HepG2 (cell line): ENCODE results near the gene TMEM135.

ENCODE experiments used
- CBX1 ChIP-seq: IDR thresholded peaks from one replicate; pipeline ENCODE4 v1.6.1; 2016; ENCODE audit warnings: antibody characterized with exemption, low read depth
- JUN ChIP-seq: sonication (generic); formaldehyde crosslinking; IDR thresholded peaks from 2 replicates; pipeline ENCODE4 v1.4.0; 2020; ENCODE audit warnings: mild to moderate bottlenecking, missing genetic modification reagents
- MAFG ChIP-seq: sonication (generic); formaldehyde crosslinking; IDR thresholded peaks from 2 replicates; pipeline ENCODE4 v1.5.1; 2020; ENCODE audit warnings: mild to moderate bottlenecking, missing genetic modification reagents
- YY1 ChIP-seq: IDR thresholded peaks from 2 replicates; pipeline ENCODE4 v1.6.1; 2011; ENCODE audit warnings: low read length, low read depth, moderate library complexity, mild to moderate bottlenecking; ENCODE audit not compliant: insufficient read depth, insufficient replicate concordance
- TF ChIP-seq, protein P1 (sequence below): sonication (generic); formaldehyde crosslinking; IDR thresholded peaks from 2 replicates; pipeline ENCODE4 v1.4.0; 2020; ENCODE audit warnings: mild to moderate bottlenecking, missing genetic modification reagents, borderline replicate concordance
- TF ChIP-seq, protein P2 (sequence below): sonication (generic); formaldehyde crosslinking; IDR thresholded peaks from 2 replicates; pipeline ENCODE4 v1.5.0; 2020; ENCODE audit warnings: mild to moderate bottlenecking, missing genetic modification reagents, moderate library complexity

DNA sequence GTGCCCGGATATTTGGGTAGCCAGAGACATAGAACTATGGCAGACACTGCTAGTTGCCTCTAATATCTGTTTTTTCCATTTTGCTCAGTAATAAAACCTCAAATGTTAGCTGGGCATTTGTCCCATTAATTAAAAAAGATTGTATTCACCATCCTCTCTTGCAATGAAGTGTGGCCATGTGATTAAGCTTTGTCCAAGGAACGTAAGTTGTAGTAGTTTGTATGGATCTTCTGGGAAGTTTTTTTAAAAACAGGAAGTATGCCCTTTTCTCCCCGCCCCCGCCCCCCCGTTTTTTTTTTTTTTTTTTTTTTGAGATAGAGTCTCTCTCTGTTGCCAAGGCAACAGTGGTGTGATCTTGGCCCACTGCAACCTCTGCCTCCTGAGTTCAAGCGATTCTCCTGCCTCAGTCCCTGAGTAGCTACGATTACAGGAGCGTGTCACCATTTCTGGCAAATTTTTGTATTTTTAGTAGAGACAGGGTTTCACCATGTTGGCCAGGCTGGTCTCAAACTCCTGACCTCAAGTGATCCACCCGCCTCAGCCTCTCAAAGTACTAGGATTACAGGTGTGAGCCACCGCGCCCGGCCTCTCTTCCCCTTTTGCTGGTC is 1.7 kb upstream of the TMEM135 start:
- TF ChIP-seq, protein P1, sequence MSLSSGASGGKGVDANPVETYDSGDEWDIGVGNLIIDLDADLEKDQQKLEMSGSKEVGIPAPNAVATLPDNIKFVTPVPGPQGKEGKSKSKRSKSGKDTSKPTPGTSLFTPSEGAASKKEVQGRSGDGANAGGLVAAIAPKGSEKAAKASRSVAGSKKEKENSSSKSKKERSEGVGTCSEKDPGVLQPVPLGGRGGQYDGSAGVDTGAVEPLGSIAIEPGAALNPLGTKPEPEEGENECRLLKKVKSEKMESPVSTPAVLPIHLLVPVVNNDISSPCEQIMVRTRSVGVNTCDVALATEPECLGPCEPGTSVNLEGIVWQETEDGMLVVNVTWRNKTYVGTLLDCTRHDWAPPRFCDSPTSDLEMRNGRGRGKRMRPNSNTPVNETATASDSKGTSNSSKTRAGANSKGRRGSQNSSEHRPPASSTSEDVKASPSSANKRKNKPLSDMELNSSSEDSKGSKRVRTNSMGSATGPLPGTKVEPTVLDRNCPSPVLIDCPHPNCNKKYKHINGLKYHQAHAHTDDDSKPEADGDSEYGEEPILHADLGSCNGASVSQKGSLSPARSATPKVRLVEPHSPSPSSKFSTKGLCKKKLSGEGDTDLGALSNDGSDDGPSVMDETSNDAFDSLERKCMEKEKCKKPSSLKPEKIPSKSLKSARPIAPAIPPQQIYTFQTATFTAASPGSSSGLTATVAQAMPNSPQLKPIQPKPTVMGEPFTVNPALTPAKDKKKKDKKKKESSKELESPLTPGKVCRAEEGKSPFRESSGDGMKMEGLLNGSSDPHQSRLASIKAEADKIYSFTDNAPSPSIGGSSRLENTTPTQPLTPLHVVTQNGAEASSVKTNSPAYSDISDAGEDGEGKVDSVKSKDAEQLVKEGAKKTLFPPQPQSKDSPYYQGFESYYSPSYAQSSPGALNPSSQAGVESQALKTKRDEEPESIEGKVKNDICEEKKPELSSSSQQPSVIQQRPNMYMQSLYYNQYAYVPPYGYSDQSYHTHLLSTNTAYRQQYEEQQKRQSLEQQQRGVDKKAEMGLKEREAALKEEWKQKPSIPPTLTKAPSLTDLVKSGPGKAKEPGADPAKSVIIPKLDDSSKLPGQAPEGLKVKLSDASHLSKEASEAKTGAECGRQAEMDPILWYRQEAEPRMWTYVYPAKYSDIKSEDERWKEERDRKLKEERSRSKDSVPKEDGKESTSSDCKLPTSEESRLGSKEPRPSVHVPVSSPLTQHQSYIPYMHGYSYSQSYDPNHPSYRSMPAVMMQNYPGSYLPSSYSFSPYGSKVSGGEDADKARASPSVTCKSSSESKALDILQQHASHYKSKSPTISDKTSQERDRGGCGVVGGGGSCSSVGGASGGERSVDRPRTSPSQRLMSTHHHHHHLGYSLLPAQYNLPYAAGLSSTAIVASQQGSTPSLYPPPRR (CRISPR knock-in tag) = no peak
- TF ChIP-seq YY1 (no peak), MAFG (CRISPR knock-in tag) (no peak), CBX1 (no peak), JUN (no peak)
- TF ChIP-seq, protein P2, sequence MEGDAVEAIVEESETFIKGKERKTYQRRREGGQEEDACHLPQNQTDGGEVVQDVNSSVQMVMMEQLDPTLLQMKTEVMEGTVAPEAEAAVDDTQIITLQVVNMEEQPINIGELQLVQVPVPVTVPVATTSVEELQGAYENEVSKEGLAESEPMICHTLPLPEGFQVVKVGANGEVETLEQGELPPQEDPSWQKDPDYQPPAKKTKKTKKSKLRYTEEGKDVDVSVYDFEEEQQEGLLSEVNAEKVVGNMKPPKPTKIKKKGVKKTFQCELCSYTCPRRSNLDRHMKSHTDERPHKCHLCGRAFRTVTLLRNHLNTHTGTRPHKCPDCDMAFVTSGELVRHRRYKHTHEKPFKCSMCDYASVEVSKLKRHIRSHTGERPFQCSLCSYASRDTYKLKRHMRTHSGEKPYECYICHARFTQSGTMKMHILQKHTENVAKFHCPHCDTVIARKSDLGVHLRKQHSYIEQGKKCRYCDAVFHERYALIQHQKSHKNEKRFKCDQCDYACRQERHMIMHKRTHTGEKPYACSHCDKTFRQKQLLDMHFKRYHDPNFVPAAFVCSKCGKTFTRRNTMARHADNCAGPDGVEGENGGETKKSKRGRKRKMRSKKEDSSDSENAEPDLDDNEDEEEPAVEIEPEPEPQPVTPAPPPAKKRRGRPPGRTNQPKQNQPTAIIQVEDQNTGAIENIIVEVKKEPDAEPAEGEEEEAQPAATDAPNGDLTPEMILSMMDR (CRISPR knock-in tag) = no peak
